Activated T-helper 1 cell treated with anti-CD3 and anti-CD28 coated beads, Interleukin-2, amount 50 U/mL, for 16 hours (primary cell): ENCODE results near the gene SGMS1.
"Not testable (repeated sequence)": the region's sequence is repeated elsewhere in the genome, so short reads cannot be mapped to it uniquely, and the experiment has no call there.

Experiments used
- DNase-seq, 2 donors: peaks; one replicate each; pipeline ENCODE4 v3.0.0-alpha.2; 2020; ENCODE audit warnings: low read depth in 1 of 2, low spot score in 1 of 2

The SGMS1 gene

DNA sequence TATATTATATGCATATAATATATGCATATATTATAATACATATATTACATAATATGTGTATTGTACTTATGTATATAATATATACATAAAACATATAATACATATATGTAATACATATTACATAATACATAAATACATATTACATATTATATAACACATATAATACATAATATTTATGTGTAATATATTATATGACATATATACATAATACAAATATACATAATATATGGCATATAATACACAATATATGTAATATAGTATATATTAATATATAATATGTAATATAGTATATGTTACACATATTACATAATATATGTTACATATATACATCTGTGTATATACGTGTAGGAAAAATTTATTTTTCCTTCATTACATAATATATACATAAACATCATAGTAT, 63.4 kb downstream of the SGMS1 start:
- no peak for DNase-seq

DNA sequence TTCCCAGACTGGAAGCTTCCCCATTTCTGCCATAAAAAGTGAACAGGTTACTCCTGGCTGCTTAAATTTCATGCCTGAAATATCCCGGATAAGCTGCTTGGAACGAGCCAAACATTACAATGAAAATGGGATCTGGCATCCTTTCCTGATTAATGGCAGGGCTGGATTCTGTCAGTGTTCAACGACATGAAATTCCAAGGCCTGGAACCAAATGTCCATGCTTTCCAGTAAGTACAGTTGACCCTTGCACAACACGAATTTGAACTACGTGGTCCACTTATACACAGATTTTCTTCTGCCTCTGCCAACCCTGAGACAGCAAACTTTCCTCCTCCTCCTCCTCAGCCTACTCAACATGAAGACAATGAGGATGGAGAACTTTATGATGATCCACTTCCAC, 65.4 kb downstream of the SGMS1 start:
- no peak for DNase-seq

DNA sequence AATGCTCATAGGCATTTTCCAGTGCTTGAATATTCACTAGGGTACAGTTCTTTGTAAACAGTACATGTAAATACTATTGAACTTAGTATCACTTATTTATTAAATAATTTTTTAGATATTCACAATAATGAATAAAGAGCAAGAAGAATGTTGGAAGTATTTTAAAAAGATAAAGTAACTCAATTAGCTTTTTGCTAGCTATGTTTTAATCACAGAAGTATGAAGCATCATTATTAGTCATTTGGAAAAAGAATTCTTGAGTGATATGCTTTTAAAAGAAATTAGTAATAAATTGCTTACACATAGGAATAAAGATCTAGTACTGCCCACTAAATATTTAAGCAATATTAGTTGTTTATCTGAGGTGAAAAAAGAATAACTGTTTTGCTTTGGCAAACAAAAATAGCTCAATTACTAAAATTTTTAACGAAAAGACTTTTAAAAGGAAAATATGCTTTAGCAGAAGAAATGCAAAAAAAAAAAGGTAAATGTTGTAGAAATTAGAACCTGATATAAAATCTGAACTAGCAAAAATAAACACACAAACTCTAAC, 66.5 kb downstream of the SGMS1 start:
- no peak for DNase-seq

DNA sequence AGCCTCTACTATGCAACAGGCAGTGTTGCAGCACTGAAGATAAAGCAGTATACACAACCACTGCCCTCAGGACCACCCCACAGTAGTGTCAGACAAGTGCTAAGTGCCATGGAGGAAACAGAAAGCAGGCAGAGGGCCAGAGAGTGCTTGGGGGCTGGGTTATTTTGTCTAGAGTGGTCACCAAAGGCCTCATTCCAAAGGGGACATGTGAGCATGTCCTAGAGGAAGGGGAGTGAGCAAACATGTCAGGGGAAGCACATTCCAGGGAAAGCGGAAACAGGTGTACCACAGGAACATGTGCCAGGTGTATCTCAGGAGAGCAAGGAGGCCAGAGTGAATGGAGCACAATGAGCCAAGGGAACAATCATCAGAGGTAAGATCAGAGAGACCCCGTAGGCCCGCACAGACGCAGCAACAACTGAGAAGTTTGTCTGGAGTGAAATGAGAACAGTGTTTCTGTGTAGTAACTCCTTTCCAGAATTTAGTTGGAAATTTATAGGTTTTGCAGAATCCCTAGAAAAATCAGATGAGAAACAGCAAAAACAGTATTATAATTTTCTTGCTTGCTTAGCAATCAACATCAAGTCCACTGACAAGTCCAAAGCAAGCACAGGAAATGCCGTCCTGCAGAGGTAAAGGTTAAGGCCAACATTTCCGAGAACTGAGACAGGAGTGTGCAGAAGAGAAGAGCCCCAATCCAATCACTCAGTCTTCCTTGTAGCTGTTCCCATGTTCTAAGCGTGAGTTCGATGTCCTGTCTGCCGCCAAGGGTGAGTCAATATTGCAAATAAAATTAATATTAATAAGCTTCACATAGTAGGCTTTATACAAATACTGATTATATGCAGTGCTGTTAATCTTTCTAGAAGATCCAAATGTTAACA, 67.3 kb downstream of the SGMS1 start:
- no peak for DNase-seq

DNA sequence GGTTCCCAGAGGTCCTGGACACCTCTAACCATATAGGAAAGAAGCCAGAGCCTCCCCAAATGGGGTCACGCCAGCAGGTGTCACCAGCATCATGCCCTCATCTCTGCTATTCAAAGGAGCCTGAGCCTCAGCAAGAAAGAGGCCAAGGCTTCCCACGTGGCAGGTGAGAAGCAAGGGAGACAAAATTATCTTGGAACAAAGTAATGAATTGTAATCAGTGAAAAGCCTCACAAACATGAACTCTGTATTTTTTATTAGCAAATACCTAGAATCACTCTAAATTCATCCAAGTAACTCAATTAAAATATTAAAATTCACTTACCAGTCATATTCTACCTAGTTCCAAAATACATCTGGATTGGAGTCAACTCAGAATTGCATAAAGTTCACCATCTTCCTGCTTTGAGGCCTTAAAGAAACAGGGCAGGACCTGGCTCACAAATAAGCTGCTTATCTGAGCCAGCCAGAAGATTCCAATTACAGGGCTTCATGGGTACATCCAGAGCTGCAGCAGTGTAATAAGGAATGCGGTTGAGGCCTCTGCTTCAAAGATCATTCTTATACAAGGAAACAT, 68.7 kb downstream of the SGMS1 start:
- DNase-seq, result no peak

DNA sequence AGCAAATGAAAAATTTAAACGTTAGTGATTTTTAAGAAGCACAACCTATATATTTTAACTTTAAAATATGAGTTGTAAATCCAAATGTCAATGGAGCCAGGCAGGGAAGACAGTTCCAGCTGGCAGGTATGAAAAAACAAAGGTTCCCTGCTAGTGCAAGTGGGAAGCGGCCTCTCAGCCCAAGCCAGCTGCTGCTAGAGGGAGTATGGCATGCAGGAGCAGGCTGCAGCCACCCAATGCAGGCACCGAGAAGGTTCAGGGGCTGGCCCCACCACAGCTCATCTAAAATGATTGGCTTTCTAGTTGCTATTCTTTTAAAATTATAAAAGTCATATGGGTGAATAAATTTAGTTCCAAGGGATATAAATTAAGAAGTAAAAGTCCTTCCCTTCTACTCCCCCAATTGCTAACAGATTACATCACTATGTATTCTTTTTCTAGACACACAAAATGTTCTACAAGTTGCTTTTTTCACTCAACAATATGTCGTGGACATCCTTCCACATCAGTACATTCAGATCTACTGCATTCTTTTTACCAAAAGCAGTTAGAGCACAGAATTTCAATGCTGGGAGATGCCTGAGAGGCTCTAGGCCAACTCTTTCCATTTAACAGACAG, 69.3 kb downstream of the SGMS1 start:
- no peak for DNase-seq

DNA sequence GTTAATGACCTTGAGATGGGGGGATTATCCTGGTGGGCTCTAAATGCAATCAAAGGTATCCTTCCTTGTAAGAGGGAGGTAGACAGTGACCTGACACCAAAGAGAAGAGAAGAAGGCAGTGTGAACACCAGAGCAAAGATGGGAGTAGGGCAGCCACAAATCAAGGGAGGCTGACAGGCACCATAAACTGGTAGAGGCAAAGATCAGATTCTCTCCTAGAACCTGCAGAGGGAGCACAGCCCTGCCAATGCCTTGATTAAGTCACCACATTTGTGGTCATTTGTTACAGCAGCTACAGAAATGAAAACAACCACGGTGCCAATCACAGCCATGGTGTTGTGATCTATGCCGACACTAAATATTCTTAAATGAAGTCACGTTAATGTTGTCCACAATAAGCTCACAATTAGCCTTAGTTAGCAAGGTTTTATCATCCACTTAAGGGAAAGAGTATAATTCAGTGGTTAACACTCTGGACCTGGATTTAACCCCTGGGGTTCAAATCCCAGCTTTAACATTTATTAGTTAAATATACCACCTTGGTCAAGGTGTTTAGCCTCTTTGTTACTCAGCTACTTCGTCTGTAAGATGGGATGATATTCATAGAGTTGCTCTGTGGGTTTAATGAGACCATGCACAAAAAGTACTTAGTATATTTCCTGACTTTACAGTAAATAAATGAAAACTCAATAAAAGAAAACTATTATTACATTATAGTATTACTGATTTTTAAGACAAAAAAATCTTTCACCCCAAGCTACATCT, 70.8 kb downstream of the SGMS1 start:
- DNase-seq, result no peak

DNA sequence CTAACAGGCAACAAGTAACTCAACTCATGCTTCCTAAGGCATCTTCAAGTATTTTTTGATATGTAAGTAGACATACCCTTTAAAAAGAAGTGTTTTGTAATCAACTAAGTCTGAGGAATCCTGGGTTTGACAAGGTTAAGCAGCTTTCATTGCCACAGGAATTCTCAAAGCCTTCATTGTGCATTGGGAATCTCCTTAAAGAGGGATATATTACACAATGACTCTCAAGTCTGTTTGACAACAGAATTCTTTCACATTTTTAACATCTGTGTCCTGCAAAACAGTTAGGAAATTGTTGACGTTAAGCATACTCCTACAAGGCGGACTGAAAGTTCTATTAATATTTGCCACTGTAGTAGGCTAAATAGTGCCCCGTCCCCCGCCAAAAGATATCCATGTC, 71.4 kb downstream of the SGMS1 start:
- no peak for DNase-seq

DNA sequence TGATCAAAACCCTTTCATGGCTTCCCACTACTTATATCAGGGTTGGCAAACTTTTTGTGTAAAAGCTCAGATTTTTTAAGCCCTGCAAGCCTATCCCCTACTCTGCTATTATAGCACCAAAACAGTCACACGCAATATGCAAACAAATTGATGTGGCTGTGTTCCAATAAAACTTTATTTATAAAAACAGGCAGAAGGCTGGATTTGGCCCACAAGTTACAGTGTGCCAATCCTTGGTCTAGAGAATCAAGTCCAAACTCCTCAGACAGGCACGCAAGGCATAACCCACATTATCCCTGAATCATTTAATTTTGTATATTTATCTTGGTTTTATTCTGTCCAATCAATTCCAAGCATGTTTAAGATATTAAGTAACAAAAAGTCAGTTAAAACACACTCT, 71.9 kb downstream of the SGMS1 start:
- DNase-seq, result no peak

DNA sequence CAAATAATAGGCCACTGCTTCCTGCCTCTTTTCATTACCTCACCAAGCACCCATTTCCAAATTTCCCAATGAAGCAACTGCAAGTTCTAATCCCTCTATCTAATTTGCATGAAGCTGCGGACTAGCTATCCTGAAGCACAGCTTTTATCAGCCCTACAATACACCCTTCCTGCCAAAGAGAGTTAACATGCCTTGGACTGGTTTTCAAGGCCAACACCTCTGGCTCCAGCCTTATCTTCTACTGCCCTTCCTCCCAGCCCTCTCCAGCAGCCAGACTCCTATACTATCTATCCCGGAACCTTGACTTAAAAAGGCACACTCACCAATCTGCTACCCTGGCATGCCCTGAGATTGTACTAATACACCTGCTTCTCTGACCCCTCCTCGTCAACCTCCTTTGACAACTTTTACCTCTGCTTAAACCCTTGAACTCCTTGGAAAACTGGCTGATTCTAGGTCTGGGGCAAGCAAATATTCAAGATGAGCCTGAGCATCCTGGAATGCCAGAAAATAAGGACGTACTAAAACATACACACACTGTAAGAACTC, 73.4 kb downstream of the SGMS1 start:
- DNase-seq, result no peak

DNA sequence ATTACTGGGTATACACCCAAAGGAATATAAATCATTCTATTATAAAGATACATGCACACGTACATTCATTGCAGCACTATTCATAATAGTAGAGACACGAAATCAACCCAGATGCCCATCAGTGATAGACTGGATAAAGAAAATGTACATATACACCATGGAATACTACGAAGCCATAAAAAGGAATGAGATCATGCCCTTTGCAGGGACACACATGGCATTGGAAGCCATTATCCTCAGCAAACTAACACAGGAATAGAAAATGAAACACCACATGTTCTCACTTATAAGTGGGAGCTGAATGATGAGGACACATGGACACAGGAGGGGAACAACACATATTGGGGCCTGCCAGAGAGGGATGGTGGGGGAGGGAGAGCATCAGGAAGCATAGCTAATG, 74.6 kb downstream of the SGMS1 start:
- DNase-seq, result not testable (repeated sequence)

DNA sequence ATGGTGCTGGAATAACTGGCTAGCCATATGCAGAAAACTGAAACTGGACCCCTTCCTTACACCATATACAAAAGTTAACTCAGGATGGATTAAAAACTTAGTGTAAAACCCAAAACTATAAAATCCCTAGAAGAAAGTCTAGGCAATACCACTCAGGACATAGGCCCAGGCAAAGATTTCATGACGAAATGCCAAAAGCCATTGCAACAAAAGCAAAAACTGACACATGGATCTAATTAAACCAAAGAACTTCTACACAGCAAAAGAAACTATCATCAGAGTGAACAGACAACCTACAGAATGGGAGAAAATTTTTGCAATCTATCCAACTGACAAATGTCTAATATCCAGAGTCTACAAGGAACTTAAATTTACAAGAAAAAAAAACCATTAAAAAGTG, 75.3 kb downstream of the SGMS1 start:
- DNase-seq, result not testable (repeated sequence)

DNA sequence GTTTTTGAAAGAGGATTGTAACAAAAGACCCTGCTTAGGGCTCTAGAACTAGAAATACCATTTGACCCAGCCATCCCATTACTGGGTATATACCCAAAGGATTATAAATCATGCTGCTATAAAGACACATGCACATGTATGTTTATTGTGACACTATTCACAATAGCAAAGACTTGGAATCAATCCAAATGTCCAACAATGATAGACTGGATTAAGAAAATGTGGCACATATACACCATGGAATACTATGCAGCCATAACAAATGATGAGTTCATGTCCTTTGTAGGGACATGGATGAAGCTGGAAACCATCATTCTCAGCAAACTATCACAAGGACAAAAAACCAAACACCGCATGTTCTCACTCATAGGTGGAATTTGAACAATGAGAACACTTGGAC, 77.5 kb downstream of the SGMS1 start:
- not testable (repeated sequence) for DNase-seq

DNA sequence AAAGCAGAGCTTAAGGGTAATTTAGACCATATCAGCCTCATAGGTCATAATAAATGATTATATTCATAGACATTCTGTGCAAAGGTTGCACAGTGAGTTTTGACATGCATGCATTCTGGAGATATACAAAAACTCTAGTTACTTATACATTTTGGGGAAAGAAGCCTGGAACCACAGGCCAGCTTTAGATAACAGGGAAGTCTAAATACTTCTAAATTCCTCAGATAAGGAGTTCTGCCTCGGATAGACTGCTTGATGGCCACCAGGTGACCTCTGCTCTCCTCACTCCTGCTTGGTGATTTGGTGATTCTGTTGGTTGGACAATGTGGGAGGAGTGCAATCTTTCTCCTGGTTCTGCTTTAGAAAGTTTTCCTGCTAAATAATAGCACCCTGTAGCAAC, 77.9 kb downstream of the SGMS1 start:
- no peak for DNase-seq

DNA sequence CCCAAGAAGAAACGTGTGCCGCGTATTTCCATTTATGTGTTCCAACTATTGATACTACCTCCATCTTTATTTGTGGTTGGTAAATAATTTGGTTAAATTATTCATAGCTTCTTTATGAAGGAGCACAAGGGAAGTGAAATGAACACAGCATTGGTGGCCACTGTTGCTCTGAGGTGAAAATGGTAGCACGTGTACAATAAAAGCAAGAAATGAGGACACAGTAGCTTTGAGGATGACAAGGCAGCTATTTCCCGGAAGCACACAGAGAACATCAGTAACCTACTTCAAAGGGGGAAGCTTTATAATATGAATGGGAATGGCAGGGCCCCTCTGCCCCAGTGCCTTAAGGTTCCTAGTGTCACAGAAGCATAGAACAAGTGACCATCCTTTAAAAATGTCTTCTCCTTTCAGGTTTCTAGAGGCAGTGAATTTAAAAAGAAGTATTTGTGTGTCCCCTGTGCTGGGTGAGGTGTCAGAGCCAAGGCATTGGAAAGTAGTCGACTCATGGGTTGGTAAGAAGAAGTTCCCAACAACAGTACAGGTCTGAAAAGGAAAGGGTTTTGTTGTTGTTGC, 78.8 kb downstream of the SGMS1 start:
- DNase-seq, result no peak

DNA sequence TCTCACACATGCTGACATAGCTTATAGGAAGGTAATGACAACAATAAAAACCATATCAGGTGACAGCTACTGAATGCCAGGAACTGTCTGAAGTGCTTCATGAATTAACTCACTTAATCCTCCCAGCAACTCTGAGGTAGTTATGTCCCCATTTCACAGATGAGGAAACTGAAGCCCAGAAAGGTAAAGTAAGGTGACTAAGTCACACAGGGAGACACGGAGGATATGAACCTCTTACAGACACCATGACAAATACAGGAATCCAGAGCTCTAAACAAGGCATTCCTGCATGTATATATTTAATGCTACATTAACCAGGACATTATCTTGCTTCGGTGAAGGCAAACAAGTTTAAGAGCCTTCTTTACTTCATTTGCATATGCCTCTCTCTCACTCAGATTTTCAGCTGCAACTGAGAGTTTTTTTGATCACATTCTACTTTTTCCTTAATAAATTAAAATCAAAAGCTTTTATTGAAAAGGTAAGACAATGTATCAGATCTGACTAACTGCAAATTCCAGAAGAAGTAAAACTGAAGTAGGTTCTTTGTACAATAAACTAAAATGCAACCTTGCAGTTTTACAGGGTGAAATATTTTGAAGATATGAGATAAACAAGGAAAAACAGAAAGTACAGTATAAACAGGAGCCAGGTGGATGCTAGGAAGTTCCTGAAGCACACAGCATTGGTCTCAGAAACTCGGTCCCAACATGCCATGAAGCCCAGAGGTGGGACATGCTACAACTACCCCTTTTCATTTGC, 79.5 kb downstream of the SGMS1 start:
- no peak for DNase-seq

DNA sequence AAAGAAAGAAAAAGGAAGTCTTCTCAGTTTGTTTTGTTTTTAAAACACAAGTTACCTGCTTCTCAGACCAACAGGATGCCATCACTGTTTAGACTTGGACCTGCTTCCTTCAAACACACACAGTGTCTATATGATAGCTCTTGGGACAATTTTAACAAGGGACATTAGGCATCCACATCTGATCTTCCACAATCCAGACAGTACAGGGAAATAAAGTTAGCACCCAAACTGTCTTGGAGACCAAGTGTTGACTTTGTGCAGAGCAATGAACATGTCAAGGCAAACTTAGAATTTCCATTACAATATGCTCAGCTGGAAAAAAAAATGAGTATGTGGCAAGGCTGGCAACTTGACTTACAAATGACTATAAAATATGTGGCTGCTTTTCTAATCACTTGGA, 80.9 kb downstream of the SGMS1 start:
- no peak for DNase-seq

DNA sequence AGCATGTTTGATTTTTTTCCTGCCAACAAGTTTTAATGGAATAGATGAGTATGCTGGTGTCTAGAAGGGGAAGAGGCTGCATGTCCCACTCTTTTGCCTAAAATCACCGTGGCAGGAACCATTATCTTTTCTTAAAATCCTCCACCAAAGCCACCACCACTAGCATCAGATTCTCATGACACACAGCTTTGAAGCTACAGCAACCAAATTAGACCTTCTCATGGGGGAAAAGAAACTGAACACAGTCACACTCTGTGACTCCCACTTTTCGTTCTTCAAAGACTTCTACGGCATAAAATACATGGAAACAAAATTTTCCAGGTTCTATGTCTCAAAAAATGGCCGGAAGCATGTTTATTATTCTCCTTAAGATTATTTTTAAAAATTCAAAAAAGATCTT, 81.8 kb downstream of the SGMS1 start:
- DNase-seq, result no peak

DNA sequence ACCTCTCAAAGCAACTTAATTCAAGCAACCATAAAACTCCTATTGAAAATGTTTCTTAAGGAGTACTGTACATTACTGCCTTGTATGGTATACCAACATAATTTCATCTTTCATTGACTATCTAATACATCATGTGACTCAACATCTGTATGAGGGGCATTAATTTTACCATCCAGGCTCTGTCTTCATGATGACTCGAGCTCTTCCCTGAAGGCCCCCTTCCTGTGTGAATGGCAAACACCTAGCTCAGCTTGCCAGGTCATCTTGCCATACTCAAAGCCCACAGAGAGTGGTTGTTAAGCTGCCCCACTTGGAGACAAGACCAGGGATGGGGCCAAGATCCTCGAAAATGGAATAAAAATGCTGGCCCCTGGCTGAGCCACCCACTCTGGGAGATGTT, 82.4 kb downstream of the SGMS1 start:
- DNase-seq, result no peak

DNA sequence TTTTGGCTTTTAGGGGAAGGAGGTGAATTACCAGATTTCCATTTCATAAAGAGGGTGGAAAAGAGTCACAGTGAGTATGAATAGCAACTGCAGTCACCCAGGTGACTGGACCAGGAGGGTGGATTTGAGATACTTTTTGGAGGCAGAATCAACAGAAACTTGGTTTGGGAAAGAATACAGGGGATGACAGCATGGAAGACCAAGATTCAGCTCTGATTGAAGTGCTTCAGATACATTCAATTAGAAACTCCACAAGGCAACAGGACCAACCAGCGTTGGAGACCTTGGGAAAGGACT, 83.0 kb downstream of the SGMS1 start:
- DNase-seq, result no peak
